OCI-LY1 (cell line): ENCODE measurements around the gene PRRC1.
A peak's percentile ranks its signal among the peaks of the same experiment; 100 is the strongest.

Experiments used
- EZH2 ChIP-seq: fragments of 200-600 bp; sonication (generic), shearing (Covaris generic); IDR thresholded peaks from 2 replicates; pipeline ENCODE4 v1.8.0; 2017; ENCODE audit warnings: borderline replicate concordance, mixed run types, mild to moderate bottlenecking, antibody characterized with exemption, low read length, moderate library complexity, mixed read lengths
- TF ChIP-seq, protein P1 (sequence below): fragments of 200-600 bp; sonication (generic), shearing (Covaris generic); IDR thresholded peaks from 2 replicates; pipeline ENCODE4 v1.5.1; 2017; ENCODE audit warnings: mild to moderate bottlenecking, antibody characterized with exemption, low read length, moderate library complexity, mixed read lengths

GRCh38 chr5:127536687-127537086 lies 19.2 kb downstream of the PRRC1 start:
- TF ChIP-seq, protein P1, sequence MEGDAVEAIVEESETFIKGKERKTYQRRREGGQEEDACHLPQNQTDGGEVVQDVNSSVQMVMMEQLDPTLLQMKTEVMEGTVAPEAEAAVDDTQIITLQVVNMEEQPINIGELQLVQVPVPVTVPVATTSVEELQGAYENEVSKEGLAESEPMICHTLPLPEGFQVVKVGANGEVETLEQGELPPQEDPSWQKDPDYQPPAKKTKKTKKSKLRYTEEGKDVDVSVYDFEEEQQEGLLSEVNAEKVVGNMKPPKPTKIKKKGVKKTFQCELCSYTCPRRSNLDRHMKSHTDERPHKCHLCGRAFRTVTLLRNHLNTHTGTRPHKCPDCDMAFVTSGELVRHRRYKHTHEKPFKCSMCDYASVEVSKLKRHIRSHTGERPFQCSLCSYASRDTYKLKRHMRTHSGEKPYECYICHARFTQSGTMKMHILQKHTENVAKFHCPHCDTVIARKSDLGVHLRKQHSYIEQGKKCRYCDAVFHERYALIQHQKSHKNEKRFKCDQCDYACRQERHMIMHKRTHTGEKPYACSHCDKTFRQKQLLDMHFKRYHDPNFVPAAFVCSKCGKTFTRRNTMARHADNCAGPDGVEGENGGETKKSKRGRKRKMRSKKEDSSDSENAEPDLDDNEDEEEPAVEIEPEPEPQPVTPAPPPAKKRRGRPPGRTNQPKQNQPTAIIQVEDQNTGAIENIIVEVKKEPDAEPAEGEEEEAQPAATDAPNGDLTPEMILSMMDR = peak; percentile 47; the same call in 1 of the 2 replicates
- no peak for TF ChIP-seq EZH2
